ENCODE data around the gene SAMHD1.

The SAMHD1 gene

GRCh38 chr20:36865861-36866149, 85.7 kb downstream of the SAMHD1 start:
- Mint-ChIP-seq H3K4me1 (peaks cover 14% of the 10 kb centered on the region), H3K27ac (no peak overlapping the region), H3K36me3 (no peaks in the 10 kb centered on the region), H3K27me3 (peaks cover 72% of the 10 kb centered on the region), H3K4me3 (no peak overlapping the region), H3K9me3 (no peaks in the 10 kb centered on the region)
- no peak for DNase-seq
- CTCF ChIA-PET = no interaction called here

DNA sequence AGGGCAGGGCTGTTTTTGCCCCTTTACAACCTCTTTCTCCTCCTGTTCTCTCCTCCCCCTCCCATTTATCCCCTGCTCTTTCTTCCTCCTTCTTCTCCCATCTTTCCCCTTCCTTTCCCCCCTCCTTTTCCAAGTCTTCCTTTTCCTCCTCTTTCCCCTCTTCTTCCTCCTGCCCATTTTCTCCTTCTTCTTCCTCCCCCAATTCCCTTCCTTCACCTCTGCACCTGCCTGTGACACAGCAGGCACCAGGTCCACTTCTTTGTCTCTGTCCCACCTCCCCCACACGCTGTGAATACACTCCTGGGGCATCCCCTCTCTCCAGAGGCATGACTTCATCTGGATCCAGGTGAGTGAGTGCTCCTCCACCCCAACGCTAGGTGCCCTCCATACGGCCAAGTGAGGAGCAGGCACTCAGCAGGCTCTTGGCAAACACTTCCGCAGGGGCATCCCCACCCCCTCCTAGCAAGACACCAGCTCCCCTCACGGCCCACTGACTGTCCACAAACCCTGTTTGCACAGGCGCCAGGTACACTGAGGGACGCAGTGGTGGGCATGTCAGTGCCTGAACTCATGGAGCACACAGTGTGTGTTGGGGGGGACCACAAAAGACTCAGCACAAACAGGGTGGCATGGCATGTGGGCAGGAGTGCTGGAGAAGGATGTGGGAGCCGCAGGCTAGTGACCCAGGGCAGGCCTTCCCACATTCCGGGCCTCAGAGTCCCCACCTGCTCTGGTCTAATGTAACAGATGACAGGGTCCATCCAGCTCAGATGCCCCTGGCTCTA, 86.2 kb downstream of the SAMHD1 start:
- H3K36me3 Mint-ChIP-seq = no peaks in the 10 kb centered on the region
- H3K27me3 Mint-ChIP-seq = peaks cover 76% of the 10 kb centered on the region
- H3K4me1 Mint-ChIP-seq = peaks cover 14% of the 10 kb centered on the region
- H3K4me3 Mint-ChIP-seq = peak overlapping the region; percentile 62
- no peak overlapping the region for H3K27ac Mint-ChIP-seq
- DNase-seq = no peak
- CTCF ChIA-PET = interaction anchor here (1.0 to 2.4 kb wide), 4 partner anchors 24 to 65 kb away, joined by 3 to 8 read pairs (median 4); no protein-coding TSS in a partner anchor
- no peaks in the 10 kb centered on the region for H3K9me3 Mint-ChIP-seq

DNA sequence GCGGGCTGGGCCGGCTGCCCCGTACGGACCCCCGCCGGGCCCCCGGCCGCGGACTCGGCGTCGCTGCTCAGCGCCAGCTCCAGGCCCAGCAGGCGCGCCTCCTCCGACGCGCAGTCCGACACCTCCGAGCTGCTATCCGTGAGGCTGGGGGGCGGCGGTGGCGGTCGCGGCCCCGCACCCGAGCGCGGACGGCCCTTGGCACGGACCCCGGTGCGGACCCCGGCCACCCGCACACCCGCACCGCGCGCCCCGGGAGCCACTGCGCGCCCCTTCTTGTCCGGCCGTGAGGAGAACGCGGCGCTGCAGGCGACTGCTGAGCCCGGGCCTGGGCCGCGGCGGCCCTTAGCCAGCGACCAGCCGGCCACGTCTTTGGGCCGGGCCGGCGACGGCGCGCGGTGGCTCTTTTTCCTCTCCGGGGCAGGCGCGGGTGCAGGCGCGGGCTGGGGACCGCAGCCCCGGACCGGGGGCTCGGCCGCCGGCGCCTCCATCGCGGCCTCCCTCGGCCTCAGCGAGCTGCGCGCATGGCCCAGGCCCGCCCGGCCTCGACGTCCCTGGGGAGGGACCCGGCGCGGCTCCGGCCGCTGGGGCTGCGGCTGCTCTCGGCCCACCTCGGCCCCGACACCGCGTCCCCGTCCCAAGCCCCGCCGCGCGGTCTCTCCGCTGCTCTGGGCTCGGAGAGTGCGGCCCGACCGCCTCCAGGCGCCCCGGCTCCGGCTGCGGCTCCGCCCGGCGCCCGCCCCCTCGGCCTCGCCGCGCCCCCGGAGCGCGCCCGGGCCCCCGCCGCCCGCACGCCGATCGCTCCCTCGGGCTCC, 88.4 kb downstream of the SAMHD1 start:
- no peak for DNase-seq
- no peaks in the 10 kb centered on the region for H3K36me3 Mint-ChIP-seq
- CTCF ChIA-PET = interaction anchor here (1.0 to 2.4 kb wide), 7 partner anchors 9 to 259 kb away, joined by 3 to 8 read pairs (median 6); partner anchors contain the start of gene DSN1

DNA sequence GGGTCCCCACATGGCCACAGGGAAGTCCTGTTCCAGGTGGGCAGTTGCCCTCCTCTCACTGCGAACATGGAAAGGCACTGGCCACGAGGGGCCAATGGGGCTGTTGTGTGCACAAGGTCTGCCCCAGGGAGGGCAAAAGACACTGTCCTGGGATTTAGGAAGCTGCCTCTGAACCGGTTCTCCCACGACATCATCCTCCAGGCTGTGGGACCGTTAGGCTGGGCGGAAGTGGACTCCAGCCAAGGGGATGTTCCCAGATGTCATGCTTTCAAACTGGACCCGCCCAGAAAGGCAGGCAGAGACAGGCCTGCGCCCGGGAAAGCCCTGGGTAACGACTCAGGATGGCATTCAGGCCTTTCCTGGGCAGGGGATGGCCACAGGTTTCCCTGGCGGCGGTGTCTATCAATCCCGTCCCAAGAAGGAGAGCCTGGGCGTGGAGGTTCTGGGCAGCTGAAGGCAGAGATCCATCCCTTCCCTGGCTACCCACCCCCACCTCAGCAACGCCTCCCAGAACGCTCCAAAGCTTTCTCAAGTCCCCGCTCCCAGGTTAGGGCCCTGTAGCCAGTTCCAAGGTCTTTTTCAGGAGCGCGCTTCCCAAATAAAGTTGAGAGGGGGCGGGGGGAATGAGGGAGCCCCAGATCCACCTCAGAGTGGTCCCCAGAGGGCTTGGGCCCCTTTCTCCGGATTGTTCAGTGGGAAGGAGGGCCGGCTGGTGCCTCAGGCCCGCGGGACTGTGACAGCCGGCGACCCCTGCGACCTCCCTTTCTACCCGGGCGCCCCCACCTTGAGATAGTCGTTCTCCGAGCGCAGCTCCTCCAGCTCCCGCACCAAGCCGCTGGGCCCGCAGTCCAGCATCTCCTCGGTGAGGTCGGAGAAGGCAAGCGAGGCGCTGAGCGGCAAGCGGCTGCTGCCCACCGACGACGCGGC, 89.4 kb downstream of the SAMHD1 start:
- Mint-ChIP-seq H3K4me3 (peak overlapping the region; percentile 43), H3K27ac (no peak overlapping the region), H3K36me3 (no peaks in the 10 kb centered on the region), H3K27me3 (peaks cover 72% of the 10 kb centered on the region), H3K9me3 (no peaks in the 10 kb centered on the region), H3K4me1 (peaks cover 16% of the 10 kb centered on the region)
- CTCF ChIA-PET = interaction anchor here (1.4 to 1.7 kb wide), 2 partner anchors 27 to 54 kb away, joined by 4 to 6 read pairs; no protein-coding TSS in a partner anchor
- DNase-seq = no peak

More for the DNA sequence above, 88.4 kb downstream of the SAMHD1 start:
- H3K4me1 Mint-ChIP-seq = peaks cover 14% of the 10 kb centered on the region
- H3K4me3 Mint-ChIP-seq = no peak overlapping the region
- no peak overlapping the region for H3K27ac Mint-ChIP-seq
- no peaks in the 10 kb centered on the region for H3K9me3 Mint-ChIP-seq
- H3K27me3 Mint-ChIP-seq = peaks cover 75% of the 10 kb centered on the region

DNA sequence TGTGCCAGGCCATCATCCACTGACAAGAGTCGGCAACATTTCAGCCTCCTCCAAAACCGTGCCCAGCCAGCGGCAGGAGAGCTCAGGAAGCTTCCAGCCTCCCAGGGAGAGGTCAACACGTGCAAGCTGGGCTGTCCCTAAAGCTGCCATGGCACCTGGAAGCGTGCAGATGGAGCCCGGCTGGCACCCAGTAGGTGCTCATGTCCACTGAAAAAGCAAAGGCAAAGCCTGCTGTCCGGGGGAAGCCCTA, 90.0 kb downstream of the SAMHD1 start:
- CTCF ChIA-PET = interaction anchor here (1.7 kb wide), 1 partner anchor 53 kb away, joined by 6 read pairs; no protein-coding TSS in a partner anchor
- Mint-ChIP-seq H3K4me3 (peak overlapping the region; percentile 1), H3K4me1 (peaks cover 22% of the 10 kb centered on the region), H3K27me3 (peaks cover 66% of the 10 kb centered on the region), H3K36me3 (no peaks in the 10 kb centered on the region), H3K27ac (no peak overlapping the region), H3K9me3 (no peaks in the 10 kb centered on the region)
- DNase-seq = no peak

- Mint-ChIP-seq H3K27me3 (peaks cover 61% of the 10 kb centered on the region), H3K9me3 (no peaks in the 10 kb centered on the region), H3K4me1 (peaks cover 27% of the 10 kb centered on the region), H3K27ac (no peak overlapping the region), H3K36me3 (no peaks in the 10 kb centered on the region), H3K4me3 (peak overlapping the region; percentile 1)
- DNase-seq = no peak
- CTCF ChIA-PET = interaction anchor here (1.7 kb wide), 1 partner anchor 53 kb away, joined by 6 read pairs; no protein-coding TSS in a partner anchor
Observed at GRCh38 chr20:36860811-36861624, 90.5 kb downstream of the SAMHD1 start.

DNA sequence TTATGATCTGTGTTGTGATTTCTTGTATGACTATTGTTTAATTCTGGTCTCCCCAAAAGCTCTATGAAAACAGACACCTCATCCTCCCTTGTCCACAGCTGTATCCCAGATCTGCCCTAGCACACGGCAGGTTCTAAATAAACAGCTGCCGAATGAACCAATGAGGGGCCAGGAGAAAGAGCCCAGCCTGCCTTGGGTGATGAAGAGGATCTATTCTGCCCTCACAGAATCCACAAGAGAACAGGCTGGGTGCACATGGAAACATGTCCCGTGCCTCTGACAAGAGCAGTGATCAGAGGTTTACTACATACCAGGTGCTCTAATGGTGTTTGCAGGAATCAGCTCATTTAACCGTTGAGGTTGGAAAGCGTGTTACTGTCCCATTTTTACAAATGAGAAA, 91.2 kb downstream of the SAMHD1 start:
- H3K4me3 Mint-ChIP-seq = no peak overlapping the region
- H3K36me3 Mint-ChIP-seq = no peaks in the 10 kb centered on the region

GRCh38 chr20:36859700-36860330, 91.7 kb downstream of the SAMHD1 start:
- no peak overlapping the region for H3K27ac Mint-ChIP-seq
- peaks cover 25% of the 10 kb centered on the region for H3K4me1 Mint-ChIP-seq
- H3K27me3 Mint-ChIP-seq = peaks cover 49% of the 10 kb centered on the region
- H3K9me3 Mint-ChIP-seq = no peaks in the 10 kb centered on the region
- CTCF ChIA-PET = interaction anchor here (0.6 to 1.0 kb wide), 2 partner anchors 18 to 27 kb away, joined by 3 to 4 read pairs; no protein-coding TSS in a partner anchor
- no peak for DNase-seq
- no peaks in the 10 kb centered on the region for H3K36me3 Mint-ChIP-seq
- no peak overlapping the region for H3K4me3 Mint-ChIP-seq

More for the DNA sequence above, 91.2 kb downstream of the SAMHD1 start:
- H3K27me3 Mint-ChIP-seq = peaks cover 54% of the 10 kb centered on the region
- no peak for DNase-seq
- H3K4me1 Mint-ChIP-seq = peaks cover 30% of the 10 kb centered on the region
- CTCF ChIA-PET = no interaction called here
- H3K9me3 Mint-ChIP-seq = no peaks in the 10 kb centered on the region
- no peak overlapping the region for H3K27ac Mint-ChIP-seq

DNA sequence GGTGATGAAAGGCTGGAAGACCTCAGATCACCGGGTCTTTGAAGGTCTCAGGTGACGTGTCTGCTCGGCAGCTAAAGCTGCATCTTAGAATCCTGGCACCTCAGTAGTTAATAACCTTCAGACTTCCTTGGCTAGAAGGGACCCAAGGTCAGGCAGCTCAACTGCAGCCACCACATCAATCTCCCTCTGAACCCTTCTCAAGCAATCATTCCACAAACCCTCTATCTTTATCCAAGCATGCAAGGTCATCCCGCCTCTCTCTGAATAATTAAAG, 92.3 kb downstream of the SAMHD1 start:
- H3K4me1 Mint-ChIP-seq = peaks cover 22% of the 10 kb centered on the region
- peaks cover 43% of the 10 kb centered on the region for H3K27me3 Mint-ChIP-seq
- CTCF ChIA-PET = interaction anchor here (0.6 to 1.0 kb wide), 2 partner anchors 17 to 27 kb away, joined by 3 to 4 read pairs; no protein-coding TSS in a partner anchor
- no peaks in the 10 kb centered on the region for H3K36me3 Mint-ChIP-seq
- H3K9me3 Mint-ChIP-seq = no peaks in the 10 kb centered on the region
- no peak overlapping the region for H3K4me3 Mint-ChIP-seq
- DNase-seq = no peak
- no peak overlapping the region for H3K27ac Mint-ChIP-seq

- H3K27ac Mint-ChIP-seq = peak overlapping the region; percentile 42
- peaks cover 19% of the 10 kb centered on the region for H3K4me1 Mint-ChIP-seq
- H3K36me3 Mint-ChIP-seq = no peaks in the 10 kb centered on the region
- CTCF ChIA-PET = interaction anchor here (0.7 to 2.8 kb wide), 5 partner anchors 10 to 191 kb away, joined by 4 to 19 read pairs (median 6); no protein-coding TSS in a partner anchor
- H3K9me3 Mint-ChIP-seq = no peaks in the 10 kb centered on the region
- H3K4me3 Mint-ChIP-seq = no peak overlapping the region
- peaks cover 29% of the 10 kb centered on the region for H3K27me3 Mint-ChIP-seq
- peak; percentile 79 for DNase-seq
Observed at GRCh38 chr20:36856691-36857635, 94.5 kb downstream of the SAMHD1 start.

DNA sequence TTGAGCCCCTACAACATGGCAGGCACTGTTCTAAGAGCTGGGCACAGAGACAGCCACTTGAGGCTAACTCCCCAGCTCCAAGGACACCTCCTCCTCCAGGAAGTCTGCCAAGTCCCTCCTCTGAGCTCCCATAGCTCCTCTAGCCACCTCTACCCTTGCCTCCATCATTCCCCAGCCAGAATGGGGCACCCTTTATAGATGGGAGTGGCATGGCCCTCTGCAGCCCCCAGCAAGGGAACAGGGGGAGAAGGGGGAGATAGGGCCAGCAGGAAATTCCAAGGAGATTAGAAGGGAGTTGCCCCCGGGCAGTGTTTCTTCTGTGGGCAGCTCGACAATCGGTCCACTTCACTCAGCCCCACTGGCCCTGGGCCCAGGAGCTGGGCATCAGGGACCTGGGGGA, 95.3 kb downstream of the SAMHD1 start:
- CTCF ChIA-PET = interaction anchor here (0.7 to 2.8 kb wide), 5 partner anchors 9 to 191 kb away, joined by 4 to 19 read pairs (median 6); no protein-coding TSS in a partner anchor

DNA sequence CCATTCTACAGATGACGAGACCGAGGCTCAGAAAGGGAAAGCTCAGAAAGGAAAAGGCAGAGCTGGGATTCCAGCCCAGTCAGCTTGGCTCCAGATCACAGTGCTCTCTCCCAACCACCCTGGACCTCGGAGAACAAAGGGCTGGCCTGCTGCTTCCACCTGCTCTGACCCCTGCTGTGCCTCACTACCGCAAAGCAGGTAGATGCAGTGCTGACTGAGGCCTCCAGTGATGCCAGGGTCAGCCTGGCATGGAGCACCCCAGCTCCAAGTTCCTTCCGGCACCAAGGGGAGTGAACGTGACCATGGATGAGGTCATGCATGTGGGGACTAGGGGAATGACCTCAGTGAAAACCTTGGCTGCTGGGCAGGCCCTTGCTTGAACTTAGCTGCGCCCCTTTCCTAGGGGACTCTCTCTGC, 96.3 kb downstream of the SAMHD1 start:
- CTCF ChIA-PET = interaction anchor here (1.5 to 1.6 kb wide), 2 partner anchors 47 kb away, joined by 5 to 9 read pairs; no protein-coding TSS in a partner anchor
- no peaks in the 10 kb centered on the region for H3K36me3 Mint-ChIP-seq
- no peak overlapping the region for H3K27ac Mint-ChIP-seq
- peaks cover 19% of the 10 kb centered on the region for H3K4me1 Mint-ChIP-seq
- H3K4me3 Mint-ChIP-seq = no peak overlapping the region
- no peak for DNase-seq
- H3K9me3 Mint-ChIP-seq = no peaks in the 10 kb centered on the region
- H3K27me3 Mint-ChIP-seq = peaks cover 12% of the 10 kb centered on the region

More for the DNA sequence above, 95.3 kb downstream of the SAMHD1 start:
- peaks cover 19% of the 10 kb centered on the region for H3K4me1 Mint-ChIP-seq
- H3K4me3 Mint-ChIP-seq = no peak overlapping the region
- H3K27ac Mint-ChIP-seq = peak overlapping the region; percentile 42
- no peaks in the 10 kb centered on the region for H3K9me3 Mint-ChIP-seq
- DNase-seq = no peak
- H3K27me3 Mint-ChIP-seq = peaks cover 21% of the 10 kb centered on the region
- no peaks in the 10 kb centered on the region for H3K36me3 Mint-ChIP-seq
